Activated CD8-positive, alpha-beta T cell treated with anti-CD3 and anti-CD28 coated beads for 36 hours (primary cell): ENCODE data around the gene UBE3B. TPM values are rescaled to one million over a fixed set of nuclear protein-coding genes. Genes with fewer than 3 reads are reported as not detected.

Source experiments
- ATAC-seq: fragments of 200-7000 bp; cut with Tn5 transposase; one replicate; pipeline ENCODE4 v1.10.0; 2021; ENCODE audit warnings: mild to moderate bottlenecking, moderate library complexity
- CTCF ChIA-PET: fragments of 350-600 bp; sonication (Branson Sonifier 250); formaldehyde crosslinking; loops from one replicate; lab custom pipeline; 2021; ENCODE audit warnings: antibody characterized with exemption; lab: Charles Lee
- POLR2A ChIA-PET: fragments of 350-600 bp; sonication (Branson Sonifier 250); formaldehyde crosslinking; loops from one replicate; lab custom pipeline; 2021; ENCODE audit warnings: antibody characterized with exemption; lab: Charles Lee
- DNase-seq: peaks from one replicate; pipeline ENCODE4 v3.0.0-alpha.2; 2020
- H3K27ac Mint-ChIP-seq: one replicate; pipeline ENCODE4 v1.8.0; 2021; ENCODE audit warnings: mild to moderate bottlenecking, mixed read lengths
- H3K27me3 Mint-ChIP-seq: one replicate; pipeline ENCODE4 v1.8.0; 2021; ENCODE audit warnings: mixed read lengths
- H3K36me3 Mint-ChIP-seq: one replicate; pipeline ENCODE4 v1.8.0; 2021; ENCODE audit warnings: low read depth, mixed read lengths
- H3K4me1 Mint-ChIP-seq: one replicate; pipeline ENCODE4 v1.8.0; 2021; ENCODE audit warnings: low read depth, mixed read lengths
- H3K4me3 Mint-ChIP-seq: one replicate; pipeline ENCODE4 v1.8.0; 2021; ENCODE audit warnings: mild to moderate bottlenecking, moderate library complexity, mixed read lengths
- H3K9me3 Mint-ChIP-seq: one replicate; pipeline ENCODE4 v1.8.0; 2021; ENCODE audit warnings: mixed read lengths
- CTCF ChIP-seq: fragments of 200-600 bp; IDR thresholded peaks from one replicate; pipeline ENCODE4 v1.8.0; 2022; ENCODE audit warnings: antibody characterized with exemption, mild to moderate bottlenecking
- intact Hi-C: fragments of 100-400 bp; cut with micrococcal nuclease; formaldehyde crosslinking; loops from one replicate; pipeline ENCODE4 v1.10.0; 2022
- total RNA-seq, 2 experiments: library from RNA; stranded (reverse); gene quantifications; one replicate each; pipeline ENCODE4 v1.2.3, GENCODE V29; 2021

The UBE3B gene
- total RNA-seq, 2 experiments from 2014 or later, result 22.5 to 24.9 TPM

DNA sequence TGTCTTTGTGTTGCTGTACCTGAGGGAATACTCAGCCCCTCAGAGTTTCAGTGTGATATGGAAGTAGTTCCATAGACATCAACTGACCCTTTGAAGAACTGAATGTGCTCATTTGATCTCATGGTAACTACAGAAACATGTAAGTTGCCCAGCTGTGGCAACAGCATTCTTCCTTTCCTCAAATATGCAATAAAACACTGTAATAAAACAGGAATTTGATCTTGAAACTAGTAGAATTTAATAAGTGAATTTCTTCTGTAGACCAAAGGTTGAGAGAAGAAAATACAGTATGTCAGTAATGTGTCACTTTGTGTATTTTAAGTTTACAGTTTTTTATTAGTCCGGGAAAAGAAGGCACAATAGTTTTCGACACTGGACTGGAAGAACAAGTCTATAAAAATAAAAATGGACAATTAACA is 32.2 kb upstream of the UBE3B start:
- Mint-ChIP-seq H3K36me3 (peaks cover 5% of the 10 kb centered on the region), H3K4me1 (no peaks in the 10 kb centered on the region), H3K9me3 (no peaks in the 10 kb centered on the region), H3K27me3 (no peaks in the 10 kb centered on the region), H3K4me3 (no peak overlapping the region), H3K27ac (no peak overlapping the region)
- ATAC-seq (no peak), DNase-seq (no peak)
- intact Hi-C loops, result no loop called here
- ChIA-PET CTCF (interaction anchor here (1.5 kb wide), 1 partner anchor 12 kb away, joined by 5 read pairs; no protein-coding TSS in a partner anchor), POLR2A (no interaction called here)
- TF ChIP-seq CTCF, result no peak

- Mint-ChIP-seq H3K4me1 (no peaks in the 10 kb centered on the region), H3K27ac (no peak overlapping the region), H3K27me3 (no peaks in the 10 kb centered on the region), H3K36me3 (peaks cover 5% of the 10 kb centered on the region), H3K9me3 (no peaks in the 10 kb centered on the region), H3K4me3 (no peak overlapping the region)
- POLR2A ChIA-PET, result no interaction called here
- ATAC-seq (no peak), DNase-seq (no peak)
- intact Hi-C loops, result no loop called here
- TF ChIP-seq CTCF, result no peak
- CTCF ChIA-PET, result no interaction called here
Measured at GRCh38 chr12:109446869-109447268, 30.6 kb upstream of the UBE3B start.

- H3K4me1 Mint-ChIP-seq, result no peaks in the 10 kb centered on the region
- ATAC-seq (no peak), DNase-seq (no peak)
- H3K27ac Mint-ChIP-seq, result no peak overlapping the region
- TF ChIP-seq CTCF, result no peak
- intact Hi-C loops, result no loop called here
- H3K4me3 Mint-ChIP-seq, result no peak overlapping the region
- H3K9me3 Mint-ChIP-seq, result no peaks in the 10 kb centered on the region
- CTCF ChIA-PET, result interaction anchor here (1.1 to 1.5 kb wide), 3 partner anchors 15 to 24 kb away, joined by 3 to 7 read pairs (median 3); no protein-coding TSS in a partner anchor
- POLR2A ChIA-PET, result no interaction called here
- no peaks in the 10 kb centered on the region for H3K27me3 Mint-ChIP-seq
- peaks cover 7% of the 10 kb centered on the region for H3K36me3 Mint-ChIP-seq
Measured at GRCh38 chr12:109447482-109447881, 30.0 kb upstream of the UBE3B start.

GRCh38 chr12:109448272-109448671 is 29.2 kb upstream of the UBE3B start:
- Mint-ChIP-seq H3K36me3 (peaks cover 7% of the 10 kb centered on the region), H3K27me3 (no peaks in the 10 kb centered on the region), H3K4me3 (no peak overlapping the region), H3K4me1 (no peaks in the 10 kb centered on the region), H3K27ac (no peak overlapping the region), H3K9me3 (no peaks in the 10 kb centered on the region)
- POLR2A ChIA-PET, result no interaction called here
- TF ChIP-seq CTCF, result no peak
- CTCF ChIA-PET, result interaction anchor here (1.0 to 1.5 kb wide), 4 partner anchors 15 to 23 kb away, joined by 3 to 7 read pairs (median 3); no protein-coding TSS in a partner anchor
- DNase-seq (no peak), ATAC-seq (no peak)
- intact Hi-C loops, result no loop called here

- ChIA-PET POLR2A (interaction anchor here (0.6 kb wide), 1 partner anchor 299 kb away, joined by 4 read pairs; no protein-coding TSS in a partner anchor), CTCF (interaction anchor here (1.0 to 1.6 kb wide), 5 partner anchors 14 to 23 kb away, joined by 3 to 7 read pairs (median 3); no protein-coding TSS in a partner anchor)
- Mint-ChIP-seq H3K4me3 (no peak overlapping the region), H3K9me3 (no peaks in the 10 kb centered on the region), H3K27ac (no peak overlapping the region), H3K27me3 (no peaks in the 10 kb centered on the region), H3K36me3 (peaks cover 7% of the 10 kb centered on the region), H3K4me1 (no peaks in the 10 kb centered on the region)
- ATAC-seq (no peak), DNase-seq (no peak)
- no peak for TF ChIP-seq CTCF
- intact Hi-C loops, result no loop called here
Measured at GRCh38 chr12:109448707-109449390, 28.6 kb upstream of the UBE3B start.
